ENCODE measurements around the gene CCDC83. TPM values are rescaled to one million over a fixed set of nuclear protein-coding genes. Genes with fewer than 3 reads are reported as not detected.

The CCDC83 gene
- polyA plus RNA-seq, 2 donors: not detected

- H3K4me3 ChIP-seq (ENCODE audit: low read depth in 1 of 2, low read length in 2 of 2): no peak overlapping the region
- no peaks in the 10 kb centered on the region for H3K27me3 ChIP-seq (ENCODE audit: control insufficient read depth in 1 of 2, insufficient read depth in 2 of 2, low read length in 2 of 2)
- H3K27ac ChIP-seq (ENCODE audit: low read depth in 2 of 2, low read length in 1 of 2): no peak overlapping the region
- WGBS, 2 donors: 71 to 80% methylated on average over 1 of the region's 1 CpG
- no peaks in the 10 kb centered on the region for H3K4me1 ChIP-seq (ENCODE audit: control insufficient read depth in 2 of 2, insufficient read depth in 2 of 2, low read length in 1 of 2)
- no peaks in the 10 kb centered on the region for H3K9me3 ChIP-seq (ENCODE audit: control insufficient read depth in 2 of 2, insufficient read depth in 1 of 2, low read depth in 1 of 2, low read length in 1 of 2)
- peaks cover 0 to 6% of the 10 kb centered on the region in 2 donors for H3K36me3 ChIP-seq (ENCODE audit: control insufficient read depth in 2 of 2, insufficient read depth in 2 of 2, low read length in 1 of 2)
These were observed 100.3 kb downstream of the CCDC83 start for GRCh38 chr11:85955531-85955930.

GRCh38 chr11:85960678-85961077 is 105.5 kb downstream of the CCDC83 start:
- WGBS, 2 donors: 74 to 83% methylated on average over 3 of the region's 3 CpGs

GRCh38 chr11:85961130-85961529 is 105.9 kb downstream of the CCDC83 start:
- WGBS, 2 donors: 57 to 59% methylated on average over 6 of the region's 6 CpGs
- Histone ChIP-seq H3K36me3 (ENCODE audit: control insufficient read depth in 2 of 2, insufficient read depth in 2 of 2, low read length in 1 of 2) (peaks cover 2 to 6% of the 10 kb centered on the region in 2 donors), H3K4me3 (ENCODE audit: low read depth in 1 of 2, low read length in 2 of 2) (no peak overlapping the region), H3K27me3 (ENCODE audit: control insufficient read depth in 1 of 2, insufficient read depth in 2 of 2, low read length in 2 of 2) (no peaks in the 10 kb centered on the region), H3K27ac (ENCODE audit: low read depth in 2 of 2, low read length in 1 of 2) (no peak overlapping the region), H3K4me1 (ENCODE audit: control insufficient read depth in 2 of 2, insufficient read depth in 2 of 2, low read length in 1 of 2) (no peaks in the 10 kb centered on the region), H3K9me3 (ENCODE audit: control insufficient read depth in 2 of 2, insufficient read depth in 1 of 2, low read depth in 1 of 2, low read length in 1 of 2) (no peaks in the 10 kb centered on the region)

More at GRCh38 chr11:85960678-85961077, 105.5 kb downstream of the CCDC83 start:
- Histone ChIP-seq H3K4me3 (ENCODE audit: low read depth in 1 of 2, low read length in 2 of 2) (no peak overlapping the region), H3K36me3 (ENCODE audit: control insufficient read depth in 2 of 2, insufficient read depth in 2 of 2, low read length in 1 of 2) (peaks cover 2 to 6% of the 10 kb centered on the region in 2 donors), H3K4me1 (ENCODE audit: control insufficient read depth in 2 of 2, insufficient read depth in 2 of 2, low read length in 1 of 2) (no peaks in the 10 kb centered on the region), H3K9me3 (ENCODE audit: control insufficient read depth in 2 of 2, insufficient read depth in 1 of 2, low read depth in 1 of 2, low read length in 1 of 2) (no peaks in the 10 kb centered on the region), H3K27ac (ENCODE audit: low read depth in 2 of 2, low read length in 1 of 2) (no peak overlapping the region), H3K27me3 (ENCODE audit: control insufficient read depth in 1 of 2, insufficient read depth in 2 of 2, low read length in 2 of 2) (no peaks in the 10 kb centered on the region)

GRCh38 chr11:85961930-85962363 is 106.8 kb downstream of the CCDC83 start:
- no peak overlapping the region for H3K27ac ChIP-seq (ENCODE audit: low read depth in 2 of 2, low read length in 1 of 2)
- no peak overlapping the region for H3K4me3 ChIP-seq (ENCODE audit: low read depth in 1 of 2, low read length in 2 of 2)
- H3K9me3 ChIP-seq (ENCODE audit: control insufficient read depth in 2 of 2, insufficient read depth in 1 of 2, low read depth in 1 of 2, low read length in 1 of 2): no peaks in the 10 kb centered on the region
- H3K36me3 ChIP-seq (ENCODE audit: control insufficient read depth in 2 of 2, insufficient read depth in 2 of 2, low read length in 1 of 2): peaks cover 2 to 3% of the 10 kb centered on the region in 2 donors
- no peaks in the 10 kb centered on the region for H3K4me1 ChIP-seq (ENCODE audit: control insufficient read depth in 2 of 2, insufficient read depth in 2 of 2, low read length in 1 of 2)
- 68 to 82% methylated on average over 5 of the region's 5 CpGs for WGBS, 2 donors
- no peaks in the 10 kb centered on the region for H3K27me3 ChIP-seq (ENCODE audit: control insufficient read depth in 1 of 2, insufficient read depth in 2 of 2, low read length in 2 of 2)

- H3K4me1 ChIP-seq (ENCODE audit: control insufficient read depth in 2 of 2, insufficient read depth in 2 of 2, low read length in 1 of 2): no peaks in the 10 kb centered on the region
- no peaks in the 10 kb centered on the region for H3K9me3 ChIP-seq (ENCODE audit: control insufficient read depth in 2 of 2, insufficient read depth in 1 of 2, low read depth in 1 of 2, low read length in 1 of 2)
- no peak overlapping the region for H3K27ac ChIP-seq (ENCODE audit: low read depth in 2 of 2, low read length in 1 of 2)
- H3K4me3 ChIP-seq (ENCODE audit: low read depth in 1 of 2, low read length in 2 of 2): no peak overlapping the region
- no peaks in the 10 kb centered on the region for H3K27me3 ChIP-seq (ENCODE audit: control insufficient read depth in 1 of 2, insufficient read depth in 2 of 2, low read length in 2 of 2)
- 82 to 93% methylated on average over 2 of the region's 2 CpGs for WGBS, 2 donors
- H3K36me3 ChIP-seq (ENCODE audit: control insufficient read depth in 2 of 2, insufficient read depth in 2 of 2, low read length in 1 of 2): peaks cover 0 to 2% of the 10 kb centered on the region in 2 donors
These were observed 110.0 kb downstream of the CCDC83 start for GRCh38 chr11:85965202-85965601.

GRCh38 chr11:85967457-85967856 is 112.3 kb downstream of the CCDC83 start:
- no peaks in the 10 kb centered on the region for H3K9me3 ChIP-seq (ENCODE audit: control insufficient read depth in 2 of 2, insufficient read depth in 1 of 2, low read depth in 1 of 2, low read length in 1 of 2)
- no peaks in the 10 kb centered on the region for H3K27me3 ChIP-seq (ENCODE audit: control insufficient read depth in 1 of 2, insufficient read depth in 2 of 2, low read length in 2 of 2)
- no peak overlapping the region for H3K4me3 ChIP-seq (ENCODE audit: low read depth in 1 of 2, low read length in 2 of 2)
- H3K36me3 ChIP-seq (ENCODE audit: control insufficient read depth in 2 of 2, insufficient read depth in 2 of 2, low read length in 1 of 2): peaks cover 2 to 9% of the 10 kb centered on the region in 2 donors
- 84 to 85% methylated on average over 5 of the region's 5 CpGs for WGBS, 2 donors
- no peak overlapping the region for H3K27ac ChIP-seq (ENCODE audit: low read depth in 2 of 2, low read length in 1 of 2)
- peaks cover 0 to 2% of the 10 kb centered on the region in 2 donors for H3K4me1 ChIP-seq (ENCODE audit: control insufficient read depth in 2 of 2, insufficient read depth in 2 of 2, low read length in 1 of 2)

Other genes with a start within 250 kb of the CCDC83 start
- 1 to 10 TPM; 2.6 to 6.7 TPM for gene DLG2, start 228.0 kb upstream of the CCDC83 start, polyA plus RNA-seq
- gene TMEM126B, start 226.8 kb upstream of the CCDC83 start, polyA plus RNA-seq: 10 to 100 TPM; 34.4 to 54.7 TPM
- 10 to 100 TPM; 33.3 to 45.6 TPM for gene TMEM126A, start 207.4 kb upstream of the CCDC83 start, polyA plus RNA-seq
- 10 to 100 TPM; 15.5 to 19.0 TPM for gene CREBZF, start 190.3 kb upstream of the CCDC83 start, polyA plus RNA-seq
- under 1 TPM; 0.08 to 0.14 TPM for gene CCDC89, start 169.2 kb upstream of the CCDC83 start, polyA plus RNA-seq
- 1 to 10 TPM; 3.4 to 5.0 TPM for gene SYTL2, start 44.2 kb upstream of the CCDC83 start, polyA plus RNA-seq
- 10 to 100 TPM; 60.9 to 61.1 TPM for gene PICALM, start 213.7 kb downstream of the CCDC83 start, polyA plus RNA-seq

Measured in esophagus (tissue), 2 donors.